Measurements from ENCODE around the gene SLC7A5.
"Not testable (repeated sequence)": the region's sequence is repeated elsewhere in the genome, so short reads cannot be mapped to it uniquely, and the experiment has no call there.

Gene SLC7A5

GRCh38 chr16:87802670-87803069 lies 66.6 kb downstream of the SLC7A5 start:
- no peak for DNase-seq (ENCODE audit: low read depth in 2 of 2, low spot score in 1 of 2)

DNA sequence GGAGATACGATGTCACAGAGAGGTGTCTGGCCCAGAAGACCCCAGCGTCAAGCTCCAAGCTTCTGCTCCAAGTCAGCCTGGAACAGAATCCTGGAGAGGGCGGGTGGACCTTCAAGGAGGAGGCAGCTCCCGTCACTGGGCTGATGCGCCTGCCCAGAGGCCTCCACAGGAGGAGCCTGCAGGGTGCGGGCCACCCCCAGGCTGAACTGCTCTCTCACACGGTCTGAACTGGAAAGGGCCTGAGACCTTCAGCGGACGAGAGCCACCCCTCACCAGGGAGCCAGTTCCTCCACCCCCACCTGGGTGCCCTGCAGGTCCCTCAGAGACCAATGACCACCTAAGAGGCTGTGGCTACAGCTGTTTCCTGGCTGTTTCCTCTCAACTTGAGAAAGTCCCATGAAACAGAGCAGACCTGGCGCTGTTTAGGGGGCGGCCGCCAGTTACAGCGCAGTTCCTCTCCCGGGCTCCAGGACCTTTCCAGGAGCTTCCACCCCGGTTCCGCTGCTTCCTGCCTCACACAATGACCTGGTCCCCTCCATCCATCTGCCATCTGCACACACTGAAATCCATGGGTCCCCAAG lies 67.5 kb downstream of the SLC7A5 start:
- no peak for DNase-seq (ENCODE audit: low read depth in 2 of 2, low spot score in 1 of 2)

GRCh38 chr16:87800497-87800896 lies 68.8 kb downstream of the SLC7A5 start:
- DNase-seq (ENCODE audit: low read depth in 2 of 2, low spot score in 1 of 2), result no peak

GRCh38 chr16:87795336-87795735 lies 74.0 kb downstream of the SLC7A5 start:
- no peak for DNase-seq (ENCODE audit: low read depth in 2 of 2, low spot score in 1 of 2)

DNA sequence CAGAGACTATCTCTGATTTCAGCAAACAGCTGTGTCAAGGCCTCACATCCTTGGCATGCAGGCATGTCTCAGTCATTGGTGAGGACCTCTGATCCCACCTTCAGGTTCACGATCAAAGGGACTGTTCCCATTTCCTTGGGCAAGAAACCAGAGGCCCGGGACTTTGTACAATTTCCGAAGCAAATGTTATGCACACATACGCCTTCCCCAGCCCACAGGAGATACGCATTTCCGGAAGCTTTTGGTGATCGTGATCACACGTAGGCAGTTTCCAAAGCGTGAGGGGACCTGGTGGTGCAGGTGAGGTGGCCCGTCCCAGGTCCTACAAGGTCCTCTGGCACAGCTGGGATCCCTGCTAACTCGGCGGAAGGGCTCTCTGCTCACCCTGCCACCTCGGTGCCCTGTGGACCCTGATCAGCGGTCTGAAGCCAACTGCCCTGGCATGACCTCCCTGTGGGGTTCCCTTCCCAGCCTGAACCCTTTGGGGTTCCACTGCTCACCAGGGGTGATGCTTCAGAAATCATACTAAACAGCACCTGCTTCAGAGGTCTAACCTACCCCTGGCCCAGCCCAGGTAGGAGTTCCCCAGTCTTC lies 74.7 kb downstream of the SLC7A5 start:
- no peak for DNase-seq (ENCODE audit: low read depth in 2 of 2, low spot score in 1 of 2)

DNA sequence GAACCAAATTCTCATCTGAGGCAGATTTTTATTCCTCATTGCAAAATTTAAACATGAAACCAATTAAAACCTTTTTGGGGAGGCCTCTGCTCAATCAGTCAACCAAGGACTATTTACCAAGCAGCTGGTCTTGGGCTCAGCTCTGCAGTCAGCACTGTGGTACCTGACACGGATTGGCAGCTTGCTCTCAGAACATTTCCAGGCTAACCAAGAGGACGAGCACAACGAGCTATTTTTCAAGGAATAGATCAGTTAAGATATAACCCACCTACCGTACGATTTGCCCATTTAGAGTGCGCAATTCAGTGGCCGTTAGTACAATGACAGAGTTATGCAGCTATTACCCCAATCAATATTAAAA lies 77.1 kb downstream of the SLC7A5 start:
- DNase-seq (ENCODE audit: low read depth in 2 of 2, low spot score in 1 of 2), result no peak

DNA sequence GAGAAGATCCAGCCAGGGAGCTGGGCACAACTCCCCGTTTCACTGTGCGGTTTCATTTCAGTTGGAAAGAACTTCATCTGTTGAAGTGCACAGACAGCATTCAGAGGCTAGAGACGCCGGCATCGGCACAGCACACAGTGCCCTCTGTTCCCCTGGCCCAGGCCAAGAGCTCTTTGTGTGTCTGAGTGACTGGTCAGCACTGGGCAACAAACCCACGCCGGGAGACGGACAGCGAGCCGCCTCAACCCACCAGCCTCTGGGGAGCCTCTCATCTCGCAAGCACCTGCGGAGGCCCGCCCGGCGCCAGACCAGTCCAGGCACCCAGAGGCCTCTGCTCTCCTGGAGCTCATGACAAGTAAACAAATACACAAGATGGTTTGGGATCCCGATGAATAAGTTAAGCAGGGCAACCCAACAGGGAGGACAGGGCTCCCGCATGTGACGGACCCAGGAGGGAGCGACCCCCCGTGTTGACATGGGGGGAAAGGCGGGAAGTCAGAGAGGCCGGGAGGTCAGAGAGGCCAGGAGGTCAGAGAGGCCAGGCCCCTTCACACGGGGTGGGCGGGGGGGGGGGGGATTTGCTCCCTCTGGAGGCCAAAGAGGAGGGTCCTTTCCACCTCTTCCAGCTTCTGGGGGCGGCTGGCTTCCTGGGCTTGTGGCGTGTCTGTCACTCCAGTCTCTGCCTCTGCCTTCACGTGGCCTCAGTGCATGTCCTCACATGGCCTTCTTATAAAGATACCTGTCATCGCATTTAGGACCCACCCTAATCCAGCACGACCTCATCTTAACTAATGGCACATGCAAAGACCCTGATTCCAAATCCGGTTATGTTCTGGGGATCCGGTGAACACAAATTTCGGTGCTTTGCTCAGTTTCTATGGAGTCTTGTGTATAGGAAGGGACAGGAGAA lies 77.8 kb downstream of the SLC7A5 start:
- no peak for DNase-seq (ENCODE audit: low read depth in 2 of 2, low spot score in 1 of 2)

GRCh38 chr16:87790292-87791100 lies 78.8 kb downstream of the SLC7A5 start:
- DNase-seq (ENCODE audit: low read depth in 2 of 2, low spot score in 1 of 2), result no peak

DNA sequence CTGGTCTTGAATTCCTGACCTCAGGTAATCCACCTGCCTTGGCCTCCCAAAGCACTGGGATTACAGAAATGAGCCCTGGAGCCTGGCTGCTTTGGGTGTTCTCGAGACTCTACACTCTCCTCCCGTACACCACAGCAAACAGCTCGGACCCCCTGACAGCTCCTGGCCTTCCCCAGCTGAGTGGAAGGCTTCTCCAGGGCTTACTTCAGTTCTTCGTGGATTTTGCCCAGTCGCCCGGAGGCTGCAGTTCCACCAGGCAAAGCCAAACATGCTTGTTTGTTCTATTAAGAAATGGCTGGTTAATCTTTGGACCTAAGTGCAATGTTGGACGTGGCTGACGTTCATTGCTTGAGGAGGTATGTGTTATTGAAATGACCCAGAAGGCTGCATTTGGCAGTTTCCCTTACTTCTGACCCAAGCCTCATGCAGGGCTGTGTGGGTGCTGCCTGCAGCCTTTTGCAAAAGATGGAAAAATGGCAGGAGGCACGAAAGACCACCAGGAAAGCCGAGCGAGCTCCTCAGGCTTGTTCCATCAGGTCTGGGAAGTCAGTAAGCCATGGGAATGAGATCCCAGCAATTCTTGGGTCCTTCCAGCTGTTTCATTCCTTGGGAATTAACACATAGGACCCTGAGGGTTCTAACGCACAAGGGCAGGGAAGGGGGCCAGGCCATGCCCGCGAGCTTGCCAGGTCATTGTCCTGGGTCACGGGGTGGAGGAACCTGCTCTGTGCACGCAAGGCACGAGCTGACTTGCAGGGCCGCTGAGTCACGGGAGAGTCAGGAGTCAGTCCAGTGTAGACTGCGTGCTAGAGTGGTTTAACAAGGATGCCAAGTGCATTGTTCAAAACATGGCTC lies 79.6 kb downstream of the SLC7A5 start:
- no peak for DNase-seq (ENCODE audit: low read depth in 2 of 2, low spot score in 1 of 2)

GRCh38 chr16:87788730-87789436 lies 80.4 kb downstream of the SLC7A5 start:
- DNase-seq (ENCODE audit: low read depth in 2 of 2, low spot score in 1 of 2), result not testable (repeated sequence)

GRCh38 chr16:87787451-87788091 lies 81.7 kb downstream of the SLC7A5 start:
- not testable (repeated sequence) for DNase-seq (ENCODE audit: low read depth in 2 of 2, low spot score in 1 of 2)

GRCh38 chr16:87784812-87785211 lies 84.5 kb downstream of the SLC7A5 start:
- DNase-seq (ENCODE audit: low read depth in 2 of 2, low spot score in 1 of 2), result no peak

DNA sequence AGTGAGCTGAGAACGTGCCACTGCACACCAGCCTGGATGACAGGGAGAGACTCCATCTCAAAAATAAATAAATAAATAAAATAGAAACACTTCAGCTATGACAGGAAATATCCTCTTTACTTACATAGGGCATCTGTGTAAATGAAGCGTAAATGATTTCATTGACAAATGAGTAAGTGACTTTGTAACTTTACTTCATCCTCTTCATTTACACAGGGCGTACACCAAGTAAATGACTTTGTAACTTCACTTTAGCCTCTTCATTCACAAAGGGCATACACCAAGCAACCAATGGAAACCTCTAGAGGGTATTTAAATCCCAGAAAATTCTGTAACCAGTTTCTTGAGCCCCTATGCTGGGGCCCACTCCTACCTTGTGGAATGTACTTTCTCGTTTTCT lies 87.3 kb downstream of the SLC7A5 start:
- no peak for DNase-seq (ENCODE audit: low read depth in 2 of 2, low spot score in 1 of 2)

GRCh38 chr16:87780385-87780989 lies 88.8 kb downstream of the SLC7A5 start:
- peak in 1 of 2 donors; percentile 15 for DNase-seq (ENCODE audit: low read depth in 2 of 2, low spot score in 1 of 2)

Data from stimulated activated CD8-positive, alpha-beta memory T cell treated with anti-CD3 and anti-CD28 coated beads, Interleukin-4, amount 100 ng/mL, for 1 hour (primary cell).